Esophagus muscularis mucosa (tissue), 4 donors: ENCODE results near the gene PKP1.

Source experiments
- EP300 ChIP-seq: sonication (generic); formaldehyde crosslinking; IDR thresholded peaks from one replicate; pipeline ENCODE4 v1.6.1; 2017; ENCODE audit warnings: antibody characterized with exemption
- POLR2A ChIP-seq: fragments of 450-650 bp; IDR thresholded peaks from one replicate; pipeline ENCODE4 v1.6.1; 2017; ENCODE audit warnings: antibody characterized with exemption, moderate library complexity, mild to moderate bottlenecking, low read depth
- POLR2AphosphoS5 ChIP-seq, 2 donors: sonication (generic); formaldehyde crosslinking; IDR thresholded peaks; one replicate each; pipeline ENCODE4 v1.6.1; 2017; ENCODE audit warnings: antibody characterized with exemption in 2 of 2
- TF ChIP-seq, protein P1 (sequence below), 3 experiments: fragments of 200-600 bp in 2 of 3; fragments of 450-650 bp in 1 of 3; sonication (generic) in 2 of 3; IDR thresholded peaks; one replicate each; pipeline ENCODE4 v1.5.1; 2017 to 2019; ENCODE audit warnings: antibody characterized with exemption in 3 of 3, mild to moderate bottlenecking in 2 of 3, moderate library complexity in 1 of 3

DNA sequence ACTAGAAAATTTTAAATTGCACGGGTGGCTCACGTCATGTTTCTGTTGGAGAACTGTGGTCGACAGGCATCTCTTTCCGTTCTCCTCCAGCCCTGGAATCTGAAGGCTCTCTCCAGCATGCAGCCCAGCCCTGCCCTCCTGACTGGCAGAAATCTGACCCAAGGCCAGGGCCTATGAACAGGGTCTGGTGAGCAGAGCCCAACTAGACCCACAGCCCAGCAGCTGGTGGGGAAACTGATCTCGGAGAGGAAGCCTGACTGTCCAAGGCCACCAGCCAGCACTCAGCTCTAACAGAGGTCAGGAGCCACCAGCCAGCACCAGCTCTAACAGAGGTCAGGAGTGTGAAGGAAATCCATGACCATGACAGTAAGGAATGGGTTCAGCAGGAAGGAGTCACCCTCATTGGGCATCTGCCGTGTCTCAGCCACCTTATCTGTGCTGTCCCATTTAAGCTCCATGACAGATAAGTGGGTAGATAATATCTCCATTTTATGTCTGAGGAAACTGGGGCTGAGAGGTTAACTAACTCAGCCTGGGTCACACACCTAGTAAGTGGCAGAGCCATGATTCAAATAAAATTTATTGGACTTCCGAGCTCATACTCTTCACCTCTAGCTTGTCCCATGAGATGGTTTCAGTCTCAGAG, 20.2 kb upstream of the PKP1 start:
- no peak for TF ChIP-seq EP300
- TF ChIP-seq, protein P1, sequence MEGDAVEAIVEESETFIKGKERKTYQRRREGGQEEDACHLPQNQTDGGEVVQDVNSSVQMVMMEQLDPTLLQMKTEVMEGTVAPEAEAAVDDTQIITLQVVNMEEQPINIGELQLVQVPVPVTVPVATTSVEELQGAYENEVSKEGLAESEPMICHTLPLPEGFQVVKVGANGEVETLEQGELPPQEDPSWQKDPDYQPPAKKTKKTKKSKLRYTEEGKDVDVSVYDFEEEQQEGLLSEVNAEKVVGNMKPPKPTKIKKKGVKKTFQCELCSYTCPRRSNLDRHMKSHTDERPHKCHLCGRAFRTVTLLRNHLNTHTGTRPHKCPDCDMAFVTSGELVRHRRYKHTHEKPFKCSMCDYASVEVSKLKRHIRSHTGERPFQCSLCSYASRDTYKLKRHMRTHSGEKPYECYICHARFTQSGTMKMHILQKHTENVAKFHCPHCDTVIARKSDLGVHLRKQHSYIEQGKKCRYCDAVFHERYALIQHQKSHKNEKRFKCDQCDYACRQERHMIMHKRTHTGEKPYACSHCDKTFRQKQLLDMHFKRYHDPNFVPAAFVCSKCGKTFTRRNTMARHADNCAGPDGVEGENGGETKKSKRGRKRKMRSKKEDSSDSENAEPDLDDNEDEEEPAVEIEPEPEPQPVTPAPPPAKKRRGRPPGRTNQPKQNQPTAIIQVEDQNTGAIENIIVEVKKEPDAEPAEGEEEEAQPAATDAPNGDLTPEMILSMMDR (IDR thresholded peaks at IDR 0.05): no peak
- TF ChIP-seq POLR2AphosphoS5 (IDR thresholded peaks at IDR 0.05): no peak
- no peak for TF ChIP-seq POLR2A
